ENCODE measurements around the gene EDARADD.

DNA sequence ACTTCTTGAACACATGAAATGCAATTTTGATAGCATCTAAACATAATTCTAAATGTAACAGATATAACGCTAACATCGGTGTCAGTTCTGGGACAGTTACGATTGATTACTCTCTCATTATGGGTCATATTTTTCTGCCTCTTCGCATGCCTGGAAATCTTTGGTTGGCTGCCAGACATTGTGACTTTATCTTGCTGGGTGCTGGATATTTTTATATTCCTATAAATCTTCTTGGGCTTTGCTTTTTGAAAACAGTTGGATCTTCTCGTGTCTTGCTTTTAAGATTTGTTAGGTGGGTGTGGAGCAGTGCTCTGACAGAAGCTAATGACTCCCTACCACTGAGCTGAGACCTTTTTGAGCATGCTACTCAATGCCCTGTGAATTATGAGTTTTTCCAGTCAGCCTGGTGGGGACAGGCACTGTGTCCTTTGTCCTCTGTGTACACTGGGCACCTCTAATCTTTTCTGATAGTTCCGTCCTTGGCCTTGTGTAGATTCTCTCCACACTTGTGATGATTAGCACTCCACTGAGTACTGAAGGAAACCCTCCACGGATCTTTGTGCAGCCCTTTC, 28.0 kb upstream of the EDARADD start:
- TF ChIP-seq, protein P1, sequence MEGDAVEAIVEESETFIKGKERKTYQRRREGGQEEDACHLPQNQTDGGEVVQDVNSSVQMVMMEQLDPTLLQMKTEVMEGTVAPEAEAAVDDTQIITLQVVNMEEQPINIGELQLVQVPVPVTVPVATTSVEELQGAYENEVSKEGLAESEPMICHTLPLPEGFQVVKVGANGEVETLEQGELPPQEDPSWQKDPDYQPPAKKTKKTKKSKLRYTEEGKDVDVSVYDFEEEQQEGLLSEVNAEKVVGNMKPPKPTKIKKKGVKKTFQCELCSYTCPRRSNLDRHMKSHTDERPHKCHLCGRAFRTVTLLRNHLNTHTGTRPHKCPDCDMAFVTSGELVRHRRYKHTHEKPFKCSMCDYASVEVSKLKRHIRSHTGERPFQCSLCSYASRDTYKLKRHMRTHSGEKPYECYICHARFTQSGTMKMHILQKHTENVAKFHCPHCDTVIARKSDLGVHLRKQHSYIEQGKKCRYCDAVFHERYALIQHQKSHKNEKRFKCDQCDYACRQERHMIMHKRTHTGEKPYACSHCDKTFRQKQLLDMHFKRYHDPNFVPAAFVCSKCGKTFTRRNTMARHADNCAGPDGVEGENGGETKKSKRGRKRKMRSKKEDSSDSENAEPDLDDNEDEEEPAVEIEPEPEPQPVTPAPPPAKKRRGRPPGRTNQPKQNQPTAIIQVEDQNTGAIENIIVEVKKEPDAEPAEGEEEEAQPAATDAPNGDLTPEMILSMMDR (IDR thresholded peaks at IDR 0.05; ENCODE audit: low read depth, low read length), result no peak
- TF ChIP-seq EZH2phosphoT487 (IDR thresholded peaks at IDR 0.05; ENCODE audit: low read depth), result no peak

Measured in OCI-LY3 (cell line).